Measurements from ENCODE around the gene CLASP1. TPM values are rescaled to one million over a fixed set of nuclear protein-coding genes. Genes with fewer than 3 reads are reported as not detected.
A peak's percentile ranks its signal among the peaks of the same experiment; 100 is the strongest.

The CLASP1 gene
- total RNA-seq: 90.4 TPM

GRCh38 chr2:121649149-121649595, at the start of gene CLASP1:
TSS of gene CLASP1 (minus strand) at chr2:121649462. CDS start at chr2:121605895, 43,567 bp downstream.
- H3K4me1 ChIP-seq: peaks cover 55% of the 10 kb centered on the region
- peak in 1 of 2 donors; percentile 89 for DNase-seq (ENCODE audit: extremely low spot score in 2 of 2)
- TF ChIP-seq POLR2AphosphoS5 (IDR thresholded peaks at IDR 0.05; ENCODE audit: insufficient read depth in 1 of 2, low read depth in 1 of 2): no peak
- TF ChIP-seq CTCF (IDR thresholded peaks at IDR 0.05): no peak
- no peak for TF ChIP-seq POLR2A (IDR thresholded peaks at IDR 0.05)
- H3K9me3 ChIP-seq: no peaks in the 10 kb centered on the region
- no peaks in the 10 kb centered on the region for H3K36me3 ChIP-seq
- no peaks in the 10 kb centered on the region for H3K27me3 ChIP-seq
- H3K27ac ChIP-seq: peak within 1 kb of the TSS; percentile 97
- intact Hi-C loops (cut with DNase I): loop anchor here (2.0 kb wide), 1 partner anchor 118 kb away; the partner anchor contains the start of gene RNU4ATAC
- H3K4me3 ChIP-seq: peak within 1 kb of the TSS; percentile 85 to 94

GRCh38 chr2:121698318-121698930, 49.2 kb upstream of the CLASP1 start:
- H3K27me3 ChIP-seq: no peaks in the 10 kb centered on the region
- no peak for DNase-seq (ENCODE audit: extremely low spot score in 2 of 2)
- intact Hi-C loops (cut with DNase I): no loop called here
- H3K9me3 ChIP-seq: no peaks in the 10 kb centered on the region
- H3K4me3 ChIP-seq: no peak overlapping the region
- no peak overlapping the region for H3K27ac ChIP-seq
- peaks cover 14% of the 10 kb centered on the region for H3K4me1 ChIP-seq
- no peaks in the 10 kb centered on the region for H3K36me3 ChIP-seq
- TF ChIP-seq POLR2AphosphoS5 (IDR thresholded peaks at IDR 0.05; ENCODE audit: insufficient read depth in 1 of 2, low read depth in 1 of 2) (no peak), POLR2A (IDR thresholded peaks at IDR 0.05) (no peak), CTCF (IDR thresholded peaks at IDR 0.05) (no peak)

DNA sequence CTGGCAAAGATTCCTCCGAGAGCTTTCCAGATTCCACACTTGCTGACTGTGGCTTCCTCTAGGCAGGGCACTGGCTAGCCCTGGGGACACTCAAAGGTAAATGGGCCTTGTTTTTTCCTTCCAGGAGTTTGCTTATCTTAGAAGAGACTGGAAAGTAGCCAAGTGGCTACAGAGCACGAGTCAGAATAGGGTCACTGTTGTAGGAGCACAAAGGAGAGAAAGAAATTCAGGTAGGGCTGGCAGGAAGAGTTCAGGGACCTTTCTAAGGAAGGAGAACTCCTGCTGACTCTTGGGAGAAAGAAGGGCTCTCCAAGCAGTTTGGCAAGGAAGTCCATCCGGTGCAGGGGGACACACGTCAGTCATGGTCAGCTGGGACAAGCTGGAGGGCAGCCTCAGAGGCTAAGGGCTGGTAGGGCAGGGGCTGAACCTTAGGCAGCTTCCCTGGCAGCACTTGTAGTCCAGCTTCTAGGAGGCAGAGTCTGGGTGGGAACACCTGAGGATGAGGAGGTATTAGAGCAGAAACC, 47.9 kb upstream of the CLASP1 start:
- intact Hi-C loops (cut with DNase I): no loop called here
- H3K4me1 ChIP-seq: peaks cover 14% of the 10 kb centered on the region
- no peaks in the 10 kb centered on the region for H3K36me3 ChIP-seq

DNA sequence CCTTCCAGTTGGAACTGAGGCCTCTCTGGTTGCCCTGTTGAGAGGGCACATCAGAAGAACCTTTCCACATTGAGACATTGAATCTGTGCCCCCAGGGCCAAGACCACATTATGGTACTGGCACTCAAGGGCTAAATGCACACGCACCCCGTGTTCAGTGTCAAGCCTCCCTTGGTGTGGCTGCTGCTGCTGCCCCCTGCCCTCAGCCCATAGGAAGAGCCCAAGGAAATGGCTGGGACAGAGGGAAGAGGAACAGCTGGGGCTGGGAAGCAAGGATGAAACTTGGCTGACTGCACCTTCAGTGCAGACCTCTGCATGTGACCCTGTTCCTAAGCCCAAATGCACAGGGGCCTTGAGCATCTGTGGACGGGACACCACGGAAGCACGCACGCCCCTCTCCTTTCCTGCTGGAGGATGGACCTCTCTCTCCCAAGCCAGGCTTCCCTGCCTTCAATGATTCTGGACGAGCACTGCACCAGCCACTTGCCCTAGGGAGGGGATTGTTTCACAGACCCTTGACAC, 47.2 kb upstream of the CLASP1 start:
- Histone ChIP-seq H3K9me3 (no peaks in the 10 kb centered on the region), H3K27me3 (no peaks in the 10 kb centered on the region), H3K36me3 (no peaks in the 10 kb centered on the region), H3K27ac (no peak overlapping the region), H3K4me1 (peaks cover 14% of the 10 kb centered on the region), H3K4me3 (no peak overlapping the region)
- TF ChIP-seq CTCF (IDR thresholded peaks at IDR 0.05) (no peak), POLR2A (IDR thresholded peaks at IDR 0.05) (no peak), POLR2AphosphoS5 (IDR thresholded peaks at IDR 0.05; ENCODE audit: insufficient read depth in 1 of 2, low read depth in 1 of 2) (no peak)
- no peak for DNase-seq (ENCODE audit: extremely low spot score in 2 of 2)
- intact Hi-C loops (cut with DNase I): no loop called here

More for the DNA sequence above, 47.9 kb upstream of the CLASP1 start:
- H3K27ac ChIP-seq: no peak overlapping the region
- H3K9me3 ChIP-seq: no peaks in the 10 kb centered on the region
- TF ChIP-seq POLR2AphosphoS5 (IDR thresholded peaks at IDR 0.05; ENCODE audit: insufficient read depth in 1 of 2, low read depth in 1 of 2): no peak
- no peak for TF ChIP-seq POLR2A (IDR thresholded peaks at IDR 0.05)
- no peak for TF ChIP-seq CTCF (IDR thresholded peaks at IDR 0.05)
- DNase-seq (ENCODE audit: extremely low spot score in 2 of 2): no peak
- H3K4me3 ChIP-seq: no peak overlapping the region
- H3K27me3 ChIP-seq: no peaks in the 10 kb centered on the region

- Histone ChIP-seq H3K4me3 (no peak overlapping the region), H3K36me3 (no peaks in the 10 kb centered on the region), H3K27me3 (no peaks in the 10 kb centered on the region), H3K9me3 (no peaks in the 10 kb centered on the region), H3K27ac (no peak overlapping the region), H3K4me1 (peaks cover 14% of the 10 kb centered on the region)
- TF ChIP-seq POLR2AphosphoS5 (IDR thresholded peaks at IDR 0.05; ENCODE audit: insufficient read depth in 1 of 2, low read depth in 1 of 2) (no peak), CTCF (IDR thresholded peaks at IDR 0.05) (no peak), POLR2A (IDR thresholded peaks at IDR 0.05) (no peak)
- intact Hi-C loops (cut with DNase I): no loop called here
- no peak for DNase-seq (ENCODE audit: extremely low spot score in 2 of 2)
Measured at GRCh38 chr2:121695171-121695451, 45.8 kb upstream of the CLASP1 start.

Measured in vagina (tissue), 2 donors.